ENCODE measurements around the gene NES.
A peak's percentile ranks its signal among the peaks of the same experiment; 100 is the strongest.
"Not testable (repeated sequence)": the region's sequence is repeated elsewhere in the genome, so short reads cannot be mapped to it uniquely, and the experiment has no call there.

NES gene

DNA sequence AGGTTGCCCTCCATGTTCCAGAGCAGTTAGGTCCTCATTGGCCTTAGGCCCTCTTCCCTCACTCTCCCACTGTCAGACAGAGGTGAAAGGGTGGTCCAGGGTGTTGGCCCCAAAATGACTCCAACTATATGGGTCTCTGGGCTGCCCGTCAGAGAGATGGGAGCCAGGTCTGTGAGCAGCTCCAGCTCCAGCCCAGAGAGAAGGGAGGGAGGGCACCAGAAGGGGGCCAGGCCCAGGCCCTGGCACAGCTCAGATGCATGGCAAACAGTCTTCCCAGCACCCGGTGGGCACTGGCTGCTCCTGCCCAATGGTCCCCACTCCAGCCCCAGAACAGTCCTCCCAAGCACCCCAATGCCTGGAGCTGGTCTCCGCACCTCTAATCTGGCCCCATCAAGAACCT, 33.1 kb downstream of the NES start:
- DNase-seq = no peak

DNA sequence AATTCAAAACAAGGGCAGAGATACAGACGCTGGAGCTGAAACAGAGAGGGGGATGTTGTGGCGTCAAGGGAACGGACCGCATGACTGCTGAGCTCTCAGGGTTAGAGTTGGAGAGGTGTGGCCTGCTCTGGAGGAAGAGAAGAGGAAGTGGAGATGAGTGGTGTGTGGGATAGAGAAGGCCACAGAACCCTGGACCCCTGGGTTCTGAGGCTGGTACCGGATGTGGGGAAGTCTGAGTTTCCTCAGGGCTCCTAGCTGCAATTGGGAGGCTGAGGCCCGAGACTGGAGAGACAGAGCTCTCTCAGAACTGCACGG, 33.5 kb downstream of the NES start:
- no peak for DNase-seq

DNA sequence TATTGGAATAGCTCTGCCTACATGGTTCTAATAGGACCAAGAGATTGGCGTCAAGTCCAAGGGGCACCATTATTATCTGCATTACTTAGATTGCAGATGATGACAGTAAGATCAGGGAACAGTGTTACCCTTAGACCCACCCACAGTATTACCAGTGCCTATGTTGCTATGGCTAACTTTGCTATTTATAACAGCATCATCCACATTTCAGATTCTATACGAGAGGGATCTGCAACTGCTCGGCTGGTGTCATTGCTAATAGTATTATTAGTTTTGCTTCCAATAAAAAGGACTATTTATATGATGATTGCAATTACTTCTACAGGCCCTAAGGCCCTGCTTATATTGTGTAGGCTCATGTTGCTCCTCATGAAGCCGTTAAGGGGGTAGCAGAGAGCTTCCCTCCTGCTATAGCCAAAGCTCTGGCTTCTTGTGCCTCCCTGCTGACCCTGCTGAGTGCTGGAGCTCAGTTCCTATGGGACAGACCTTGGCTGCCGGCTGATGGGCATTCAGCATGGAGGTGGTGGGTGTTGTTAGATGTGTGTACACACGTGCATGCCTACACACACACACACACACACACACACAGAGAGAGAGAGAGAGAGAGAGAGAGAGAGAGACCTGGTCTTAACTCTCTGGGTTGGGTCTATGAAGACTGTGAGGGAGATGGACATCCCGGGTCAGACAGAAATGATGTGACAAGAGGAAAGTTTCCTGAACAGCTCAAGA, 34.0 kb downstream of the NES start:
- DNase-seq = no peak

GRCh38 chr1:156642265-156643048, 34.8 kb downstream of the NES start:
- no peak for DNase-seq

DNA sequence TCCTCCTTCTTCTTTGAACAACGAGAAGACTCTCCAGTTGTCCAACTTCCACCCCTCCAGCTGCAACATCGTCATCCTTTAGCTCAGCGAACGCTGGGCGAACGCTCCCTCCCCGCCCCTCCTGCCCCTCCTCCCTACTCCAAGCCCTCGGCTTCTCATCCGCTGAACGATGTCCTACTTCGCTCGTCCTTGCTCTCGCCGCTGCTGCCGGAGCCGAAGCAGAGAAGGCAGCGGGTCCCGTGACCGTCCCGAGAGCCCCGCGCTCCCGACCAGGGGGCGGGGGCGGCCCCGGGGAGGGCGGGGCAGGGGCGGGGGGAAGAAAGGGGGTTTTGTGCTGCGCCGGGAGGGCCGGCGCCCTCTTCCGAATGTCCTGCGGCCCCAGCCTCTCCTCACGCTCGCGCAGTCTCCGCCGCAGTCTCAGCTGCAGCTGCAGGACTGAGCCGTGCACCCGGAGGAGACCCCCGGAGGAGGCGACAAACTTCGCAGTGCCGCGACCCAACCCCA, 35.4 kb downstream of the NES start, which contains the start of gene BCAN:
Gene BCAN, plus strand, starts transcription at position 357 of the 504 bp plus-strand sequence. CDS start 3,938 bp downstream, outside the sequence.
- DNase-seq = peak; percentile 35

DNA sequence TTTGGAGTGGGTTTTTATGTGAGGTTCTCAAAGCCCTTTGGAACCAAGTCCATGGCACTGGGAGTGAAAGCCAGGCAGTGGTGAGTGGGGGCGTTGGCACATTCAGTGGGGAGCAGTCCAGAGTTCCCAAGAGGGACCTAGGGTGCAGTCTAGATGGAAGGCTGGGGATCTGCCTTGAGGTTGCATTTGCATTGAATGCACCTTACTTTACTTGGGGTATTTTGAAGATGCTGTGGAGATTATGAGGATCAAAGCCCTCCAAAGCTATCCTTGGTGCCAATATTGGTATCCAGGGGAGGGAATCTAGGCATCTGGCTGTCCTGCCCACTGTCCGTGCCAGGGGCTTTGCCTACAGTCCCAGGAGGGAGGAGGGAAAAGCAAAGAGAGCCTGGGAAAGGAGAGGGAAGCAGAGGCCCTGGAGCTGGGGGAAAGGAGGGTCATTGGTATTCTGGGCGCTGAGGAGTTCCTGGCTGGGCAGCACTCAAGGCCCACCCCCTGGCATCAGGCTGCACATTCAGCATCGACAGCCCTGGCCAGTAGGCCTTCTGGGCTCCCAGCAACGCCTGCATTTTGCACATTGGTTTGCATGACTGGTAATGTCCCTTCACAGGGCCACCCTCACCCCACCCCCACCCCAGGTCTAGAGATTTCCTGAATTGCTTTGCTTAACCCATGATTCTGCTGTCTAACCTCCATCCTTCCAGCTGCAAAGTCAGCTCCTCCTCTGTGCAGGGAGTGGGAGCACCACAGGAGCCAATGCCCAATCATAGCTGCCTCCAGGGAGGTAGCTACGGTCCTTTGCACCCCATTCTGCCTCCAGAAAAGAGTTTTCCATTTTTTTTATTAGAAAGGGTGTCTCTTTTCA, 36.1 kb downstream of the NES start:
- no peak for DNase-seq

- DNase-seq = no peak
These were observed 37.6 kb downstream of the NES start for GRCh38 chr1:156639601-156640101.

GRCh38 chr1:156638189-156638985, 38.8 kb downstream of the NES start:
- no peak for DNase-seq

GRCh38 chr1:156632355-156632754, 44.9 kb downstream of the NES start:
- DNase-seq = no peak

- not testable (repeated sequence) for DNase-seq
These were observed 46.1 kb downstream of the NES start for GRCh38 chr1:156631152-156631551.

DNA sequence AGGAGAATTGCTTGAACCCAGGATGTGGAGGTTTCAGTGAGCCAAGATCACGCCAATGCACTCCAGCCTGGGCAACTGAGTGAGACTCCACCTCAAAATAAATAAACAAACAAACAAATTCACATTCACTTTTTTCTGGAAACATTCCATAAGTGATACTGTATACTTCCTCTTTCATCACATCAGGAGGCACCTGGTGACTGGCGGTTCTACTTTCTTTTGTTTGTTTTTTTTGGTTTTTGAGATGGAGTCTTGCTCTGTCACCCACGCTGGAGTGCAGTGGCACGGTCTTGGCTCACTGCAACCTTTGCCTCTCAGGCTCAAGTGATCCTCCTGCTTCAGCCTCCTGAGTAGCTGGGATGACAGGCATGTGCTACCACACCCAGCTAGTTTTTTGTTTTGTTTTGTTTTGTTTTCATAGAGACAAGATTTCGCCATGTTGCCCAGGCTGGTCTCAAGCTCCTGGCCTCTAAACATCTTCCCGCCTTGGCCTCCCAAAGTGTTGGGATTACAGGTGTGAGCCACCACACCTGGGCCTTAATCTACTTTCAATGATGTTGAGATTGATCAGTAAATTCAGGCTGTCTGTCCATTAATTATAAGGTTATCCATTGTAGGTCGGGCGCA, 47.3 kb downstream of the NES start:
- no peak for DNase-seq

GRCh38 chr1:156627313-156627880, 49.8 kb downstream of the NES start:
- DNase-seq = peak; percentile 6

GRCh38 chr1:156626079-156626438, 51.1 kb downstream of the NES start:
- no peak for DNase-seq

- peak; percentile 26 for DNase-seq
These were observed 51.6 kb downstream of the NES start for GRCh38 chr1:156625436-156626078.

GRCh38 chr1:156624814-156625435, 52.3 kb downstream of the NES start:
- no peak for DNase-seq

- peak; percentile 24 for DNase-seq
These were observed 53.0 kb downstream of the NES start for GRCh38 chr1:156623946-156624813.

GRCh38 chr1:156622581-156623297, 54.5 kb downstream of the NES start:
- DNase-seq = no peak

GRCh38 chr1:156619582-156619955, 57.6 kb downstream of the NES start:
- DNase-seq = no peak

Data from NCI-H748 treated with DMSO at 0.1 percent for 48 hours (cell line).